GM18520 (cell line): Measurements from ENCODE around the gene ABCC11.
"Not testable (repeated sequence)": the region's sequence is repeated elsewhere in the genome, so short reads cannot be mapped to it uniquely, and the experiment has no call there.

Experiments used
- ATAC-seq: cut with Tn5 transposase; IDR thresholded peaks from one replicate; pipeline ENCODE4 v1.9.1; 2021; ENCODE audit not compliant: unreplicated experiment

Gene ABCC11

GRCh38 chr16:48250520-48251278 is 3.4 kb upstream of the ABCC11 start:
- no peak for ATAC-seq

GRCh38 chr16:48246066-48246465 is 1.3 kb downstream of the ABCC11 start:
- ATAC-seq, result no peak

GRCh38 chr16:48244863-48245195 is 2.5 kb downstream of the ABCC11 start:
- no peak for ATAC-seq

- peak; percentile 89 for ATAC-seq
Observed at GRCh38 chr16:48244080-48244862, 3.1 kb downstream of the ABCC11 start, which contains the start of gene LONP2. Gene LONP2 (plus strand): TSS chr16:48244300. CDS start chr16:48244389, 89 bp downstream.

- ATAC-seq, result not testable (repeated sequence)
Observed at GRCh38 chr16:48240147-48240546, 7.2 kb downstream of the ABCC11 start.

- ATAC-seq, result no peak
Observed at GRCh38 chr16:48236286-48236685, 11.1 kb downstream of the ABCC11 start.

- no peak for ATAC-seq
Observed at GRCh38 chr16:48235556-48236136, 11.7 kb downstream of the ABCC11 start.

GRCh38 chr16:48235058-48235555 is 12.2 kb downstream of the ABCC11 start:
- no peak for ATAC-seq

GRCh38 chr16:48234630-48235029 is 12.7 kb downstream of the ABCC11 start:
- ATAC-seq, result no peak

GRCh38 chr16:48232493-48233040 is 14.8 kb downstream of the ABCC11 start:
- no peak for ATAC-seq

GRCh38 chr16:48231727-48232492 is 15.4 kb downstream of the ABCC11 start:
- no peak for ATAC-seq

GRCh38 chr16:48225456-48225855 is 21.9 kb downstream of the ABCC11 start:
- no peak for ATAC-seq

- no peak for ATAC-seq
Observed at GRCh38 chr16:48223490-48223889, 23.8 kb downstream of the ABCC11 start.

- ATAC-seq, result no peak
Observed at GRCh38 chr16:48220891-48221290, 26.4 kb downstream of the ABCC11 start.

GRCh38 chr16:48218473-48218872 is 28.9 kb downstream of the ABCC11 start:
- no peak for ATAC-seq

GRCh38 chr16:48217708-48218107 is 29.6 kb downstream of the ABCC11 start:
- ATAC-seq, result no peak

GRCh38 chr16:48215738-48216137 is 31.6 kb downstream of the ABCC11 start:
- no peak for ATAC-seq

GRCh38 chr16:48212033-48212432 is 35.3 kb downstream of the ABCC11 start:
- no peak for ATAC-seq

GRCh38 chr16:48210747-48211146 is 36.6 kb downstream of the ABCC11 start:
- no peak for ATAC-seq

- ATAC-seq, result no peak
Observed at GRCh38 chr16:48206594-48207242, 40.6 kb downstream of the ABCC11 start.
